Mammary epithelial cell (primary cell): ENCODE data around the gene VWA5B1.

Source experiments
- EZH2 ChIP-seq: IDR thresholded peaks from 2 replicates; pipeline ENCODE4 v1.6.1; 2012; ENCODE audit warnings: low read length, inconsistent platforms, borderline replicate concordance
- TF ChIP-seq, protein P1 (sequence below), 2 donors: IDR thresholded peaks in 1 of 2; conservative IDR thresholded peaks in 1 of 2; 2 replicates each; pipeline ENCODE4 v1.5.1; 2011 to 2012; ENCODE audit warnings: inconsistent platforms in 2 of 2, low read length in 2 of 2, mild to moderate bottlenecking in 2 of 2, control low read depth in 1 of 2, low read depth in 1 of 2; ENCODE audit not compliant: insufficient read depth in 1 of 2; ENCODE audit errors: extremely low read depth in 1 of 2

DNA sequence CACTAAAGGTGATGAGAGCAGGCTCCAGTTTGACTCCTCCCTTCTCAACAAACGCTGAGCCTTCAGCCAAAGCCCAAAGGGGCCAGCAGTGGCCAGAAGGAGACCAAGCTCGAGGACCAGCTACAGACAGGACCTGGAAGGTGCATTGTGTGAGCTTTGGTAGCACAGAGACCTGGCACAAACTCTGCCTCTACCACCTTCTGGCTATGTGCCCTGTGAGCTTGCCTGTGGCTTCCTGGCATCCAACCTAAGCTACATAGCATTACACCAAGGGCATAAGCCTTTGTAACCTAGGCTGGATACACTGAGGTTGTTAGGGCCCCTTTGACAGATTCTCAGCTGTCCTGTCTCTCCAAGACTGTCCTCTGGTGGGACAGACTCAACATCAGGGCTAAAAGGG is 6.6 kb upstream of the VWA5B1 start:
- TF ChIP-seq, protein P1, sequence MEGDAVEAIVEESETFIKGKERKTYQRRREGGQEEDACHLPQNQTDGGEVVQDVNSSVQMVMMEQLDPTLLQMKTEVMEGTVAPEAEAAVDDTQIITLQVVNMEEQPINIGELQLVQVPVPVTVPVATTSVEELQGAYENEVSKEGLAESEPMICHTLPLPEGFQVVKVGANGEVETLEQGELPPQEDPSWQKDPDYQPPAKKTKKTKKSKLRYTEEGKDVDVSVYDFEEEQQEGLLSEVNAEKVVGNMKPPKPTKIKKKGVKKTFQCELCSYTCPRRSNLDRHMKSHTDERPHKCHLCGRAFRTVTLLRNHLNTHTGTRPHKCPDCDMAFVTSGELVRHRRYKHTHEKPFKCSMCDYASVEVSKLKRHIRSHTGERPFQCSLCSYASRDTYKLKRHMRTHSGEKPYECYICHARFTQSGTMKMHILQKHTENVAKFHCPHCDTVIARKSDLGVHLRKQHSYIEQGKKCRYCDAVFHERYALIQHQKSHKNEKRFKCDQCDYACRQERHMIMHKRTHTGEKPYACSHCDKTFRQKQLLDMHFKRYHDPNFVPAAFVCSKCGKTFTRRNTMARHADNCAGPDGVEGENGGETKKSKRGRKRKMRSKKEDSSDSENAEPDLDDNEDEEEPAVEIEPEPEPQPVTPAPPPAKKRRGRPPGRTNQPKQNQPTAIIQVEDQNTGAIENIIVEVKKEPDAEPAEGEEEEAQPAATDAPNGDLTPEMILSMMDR (conservative IDR thresholded peaks at IDR 0.05 in 1 of 2, IDR thresholded peaks at IDR 0.05 in 1 of 2; ENCODE audit: extremely low read depth in 1 of 2, insufficient read depth in 1 of 2, low read depth in 1 of 2, low read length in 2 of 2): no peak
- TF ChIP-seq EZH2: no peak
